HFF-Myc (cell line): ENCODE data around the gene LCP1.

Experiments
- DNase-seq: peaks from one replicate; pipeline ENCODE4 v3.0.0-alpha.2; 2011; ENCODE audit warnings: low read depth; ENCODE audit errors: extremely low read depth
- H3K4me3 ChIP-seq: replicated peaks from 2 replicates; pipeline ENCODE4 v1.5.1; 2011; ENCODE audit warnings: low read depth, mild to moderate bottlenecking, control low read depth, low read length
- TF ChIP-seq, protein P1 (sequence below): IDR thresholded peaks from 2 replicates; pipeline ENCODE4 v1.5.1; 2012; ENCODE audit warnings: mild to moderate bottlenecking, low read depth, low read length, control low read depth; ENCODE audit errors: missing control alignments

The LCP1 gene

GRCh38 chr13:46142776-46143175, 39.2 kb downstream of the LCP1 start:
- no peak overlapping the region for H3K4me3 ChIP-seq
- TF ChIP-seq, protein P1, sequence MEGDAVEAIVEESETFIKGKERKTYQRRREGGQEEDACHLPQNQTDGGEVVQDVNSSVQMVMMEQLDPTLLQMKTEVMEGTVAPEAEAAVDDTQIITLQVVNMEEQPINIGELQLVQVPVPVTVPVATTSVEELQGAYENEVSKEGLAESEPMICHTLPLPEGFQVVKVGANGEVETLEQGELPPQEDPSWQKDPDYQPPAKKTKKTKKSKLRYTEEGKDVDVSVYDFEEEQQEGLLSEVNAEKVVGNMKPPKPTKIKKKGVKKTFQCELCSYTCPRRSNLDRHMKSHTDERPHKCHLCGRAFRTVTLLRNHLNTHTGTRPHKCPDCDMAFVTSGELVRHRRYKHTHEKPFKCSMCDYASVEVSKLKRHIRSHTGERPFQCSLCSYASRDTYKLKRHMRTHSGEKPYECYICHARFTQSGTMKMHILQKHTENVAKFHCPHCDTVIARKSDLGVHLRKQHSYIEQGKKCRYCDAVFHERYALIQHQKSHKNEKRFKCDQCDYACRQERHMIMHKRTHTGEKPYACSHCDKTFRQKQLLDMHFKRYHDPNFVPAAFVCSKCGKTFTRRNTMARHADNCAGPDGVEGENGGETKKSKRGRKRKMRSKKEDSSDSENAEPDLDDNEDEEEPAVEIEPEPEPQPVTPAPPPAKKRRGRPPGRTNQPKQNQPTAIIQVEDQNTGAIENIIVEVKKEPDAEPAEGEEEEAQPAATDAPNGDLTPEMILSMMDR = no peak
- DNase-seq = no peak

- no peak for DNase-seq
- TF ChIP-seq, protein P1 = no peak
- no peak overlapping the region for H3K4me3 ChIP-seq
Observed at GRCh38 chr13:46140044-46140443, 41.9 kb downstream of the LCP1 start.

DNA sequence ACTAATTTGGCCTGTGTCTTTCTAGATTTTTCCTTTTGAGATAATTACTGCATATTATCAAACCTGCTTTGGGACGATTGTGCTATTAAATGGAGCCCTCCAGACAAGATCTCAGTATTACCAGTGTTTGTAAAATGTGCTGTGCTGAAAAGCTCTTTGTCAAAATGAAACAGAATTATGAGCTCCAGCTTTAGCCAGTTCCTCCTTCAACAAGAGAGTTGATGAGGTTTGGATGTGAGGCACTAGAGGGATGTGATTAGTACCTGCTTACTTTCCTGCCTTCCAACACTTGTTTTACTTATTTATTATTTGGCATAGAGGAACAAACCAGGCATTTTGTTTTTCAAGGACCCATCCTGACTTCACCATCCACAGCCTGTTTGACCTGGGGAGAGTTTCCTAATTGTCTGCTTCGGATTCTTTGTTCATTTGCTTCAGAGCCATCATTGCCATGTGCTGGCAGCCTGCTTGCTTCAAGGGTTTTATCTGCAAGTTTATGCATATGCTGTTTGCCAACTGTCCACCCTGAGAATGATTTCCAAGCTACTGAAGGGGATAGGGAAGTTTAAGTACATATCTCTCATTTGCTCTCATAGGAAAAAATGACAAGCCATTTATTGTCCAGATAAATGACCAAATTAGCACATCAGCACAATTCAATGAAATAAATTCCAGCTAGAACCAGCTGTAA, 44.2 kb downstream of the LCP1 start:
- DNase-seq = no peak

GRCh38 chr13:46136688-46137087, 45.3 kb downstream of the LCP1 start:
- no peak for DNase-seq
- TF ChIP-seq, protein P1 = no peak
- no peak overlapping the region for H3K4me3 ChIP-seq

More for the DNA sequence above, 44.2 kb downstream of the LCP1 start:
- TF ChIP-seq, protein P1 = no peak
- H3K4me3 ChIP-seq = no peak overlapping the region

- TF ChIP-seq, protein P1 = no peak
- H3K4me3 ChIP-seq = no peak overlapping the region
- peak; percentile 3 for DNase-seq
Observed at GRCh38 chr13:46134961-46135522, 46.9 kb downstream of the LCP1 start.

- H3K4me3 ChIP-seq = no peak overlapping the region
- no peak for DNase-seq
- TF ChIP-seq, protein P1 = no peak
Observed at GRCh38 chr13:46134494-46134893, 47.5 kb downstream of the LCP1 start.
